NCI-H1694 (cell line): ENCODE data around the gene KRT5.

Source experiments
- DNase-seq: peaks from one replicate; lab custom pipeline; 2025; lab: John Stamatoyannopoulos, UW

KRT5 gene

GRCh38 chr12:52519826-52520662 lies at the start of gene KRT5:
TSS of gene KRT5 (minus strand) at chr12:52520394. CDS start at chr12:52520296, 98 bp downstream.
- no peak for DNase-seq

DNA sequence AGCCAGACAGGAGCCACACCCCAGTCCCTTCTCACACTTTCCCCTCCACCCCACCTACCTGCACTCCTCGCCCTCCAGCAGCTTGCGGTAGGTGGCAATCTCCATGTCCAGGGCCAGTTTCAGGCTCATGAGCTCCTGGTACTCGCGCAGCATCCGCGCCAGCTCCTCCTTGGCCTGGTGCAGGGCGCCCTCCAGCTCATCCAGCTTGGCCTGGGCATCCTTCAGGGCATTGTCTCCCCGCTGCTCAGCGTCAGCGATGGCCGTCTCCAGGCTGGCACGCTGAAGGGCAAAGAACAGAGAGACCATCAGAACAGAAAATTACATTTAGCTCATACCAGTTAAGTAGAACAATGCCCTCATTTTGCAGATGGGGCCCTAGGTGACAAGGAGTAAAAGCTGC lies 47.9 kb upstream of the KRT5 start:
- no peak for DNase-seq

GRCh38 chr12:52566847-52567291 lies 46.7 kb upstream of the KRT5 start:
- DNase-seq: peak; percentile 23

GRCh38 chr12:52564582-52564981 lies 44.4 kb upstream of the KRT5 start:
- DNase-seq: no peak

DNA sequence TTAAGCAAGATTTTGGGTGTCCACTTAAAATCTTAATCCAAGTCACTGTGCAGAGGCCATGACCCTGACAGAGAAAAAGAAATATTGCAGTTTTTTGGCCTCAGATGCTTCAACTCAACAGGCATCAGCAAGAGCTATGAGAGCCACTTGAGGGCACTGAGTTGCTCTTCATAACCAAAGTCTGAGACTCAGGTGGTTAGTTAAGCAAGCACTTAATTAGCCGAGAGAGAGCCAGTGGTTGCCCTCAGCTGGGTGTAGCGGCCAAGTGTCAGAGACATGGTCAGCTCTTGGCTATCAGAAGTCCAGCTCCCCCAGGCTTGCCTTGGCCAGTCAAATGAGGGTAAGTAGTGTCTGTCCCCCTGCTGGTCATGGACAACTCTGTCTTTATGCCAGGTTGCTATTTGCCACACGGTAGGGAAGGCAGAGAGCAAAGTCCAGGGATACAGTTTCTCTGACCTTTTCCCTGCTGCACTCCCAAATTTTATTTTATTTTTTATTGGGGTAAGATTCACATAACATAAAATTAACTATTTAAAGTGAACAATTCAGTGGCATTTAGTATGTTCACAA lies 41.8 kb upstream of the KRT5 start:
- DNase-seq: no peak

DNA sequence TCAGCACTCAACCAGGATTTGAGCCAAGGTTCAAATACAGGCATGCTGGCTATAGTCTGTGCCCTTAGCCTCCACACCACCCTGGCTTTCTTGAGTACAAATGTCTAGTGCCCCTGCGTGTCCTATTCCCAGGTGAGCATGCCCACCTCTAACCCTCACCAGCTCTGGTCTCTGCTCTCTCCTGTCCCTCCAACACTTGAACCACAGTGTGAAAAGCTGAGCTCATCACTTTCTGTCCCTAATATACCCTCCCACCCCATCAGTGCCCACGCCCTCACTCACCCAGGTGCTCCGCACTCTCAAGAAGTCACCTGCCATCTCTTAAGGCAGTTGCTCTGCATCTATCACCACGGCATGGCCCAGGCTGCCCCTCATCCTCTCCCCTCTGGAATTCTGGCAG lies 39.8 kb upstream of the KRT5 start:
- DNase-seq: no peak

DNA sequence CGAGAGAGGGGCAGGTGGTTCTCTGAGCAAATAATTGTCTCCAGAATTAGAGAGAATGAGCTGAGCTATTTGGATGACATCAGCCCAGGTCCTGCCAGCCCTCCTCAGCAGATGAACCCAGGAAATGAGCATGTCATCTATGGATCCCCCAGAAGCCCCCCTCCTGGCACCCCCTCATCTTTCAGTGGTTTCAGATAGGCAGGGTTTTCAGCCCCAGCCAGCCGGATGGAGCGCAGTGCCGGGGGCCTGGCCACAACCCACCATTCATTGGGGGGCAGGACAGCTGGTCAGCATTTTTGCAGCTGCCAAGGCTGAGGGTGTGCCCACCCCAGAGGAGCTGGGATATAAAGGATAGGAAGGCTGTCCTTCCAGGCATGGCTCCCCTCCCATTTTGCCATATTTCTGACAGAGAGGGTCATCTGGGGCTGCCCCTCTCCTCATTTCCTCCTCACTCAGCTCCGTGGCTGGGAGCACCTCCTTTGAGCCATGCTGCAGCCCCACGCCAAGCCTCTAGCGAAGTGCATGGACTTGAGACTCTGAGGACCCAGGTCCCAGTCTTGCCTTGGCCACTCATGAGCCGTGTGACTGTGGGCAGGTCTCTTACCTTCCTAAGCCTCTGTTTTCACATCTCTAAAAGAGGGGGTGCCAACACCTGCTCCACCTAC lies 38.7 kb upstream of the KRT5 start:
- DNase-seq: no peak

DNA sequence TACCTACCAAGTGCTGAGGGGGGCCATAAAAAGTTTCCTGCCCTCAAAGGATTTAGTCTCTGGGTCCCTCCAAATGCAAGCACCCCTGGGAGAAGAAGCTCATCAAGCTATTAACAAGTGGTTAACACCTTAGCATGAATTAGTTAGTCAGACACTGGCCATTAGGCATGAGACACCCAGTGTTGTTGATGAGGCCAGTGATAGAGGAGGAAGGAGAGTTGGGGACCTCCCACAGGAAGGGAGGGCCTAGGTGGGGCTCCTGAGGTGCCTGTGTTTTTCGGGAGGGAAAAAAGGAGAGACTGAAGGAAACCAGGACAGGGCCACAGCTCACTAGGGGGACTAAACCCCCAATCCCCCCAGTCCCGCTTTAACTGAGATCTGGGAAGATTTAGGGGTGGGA lies 37.3 kb upstream of the KRT5 start:
- no peak for DNase-seq

DNA sequence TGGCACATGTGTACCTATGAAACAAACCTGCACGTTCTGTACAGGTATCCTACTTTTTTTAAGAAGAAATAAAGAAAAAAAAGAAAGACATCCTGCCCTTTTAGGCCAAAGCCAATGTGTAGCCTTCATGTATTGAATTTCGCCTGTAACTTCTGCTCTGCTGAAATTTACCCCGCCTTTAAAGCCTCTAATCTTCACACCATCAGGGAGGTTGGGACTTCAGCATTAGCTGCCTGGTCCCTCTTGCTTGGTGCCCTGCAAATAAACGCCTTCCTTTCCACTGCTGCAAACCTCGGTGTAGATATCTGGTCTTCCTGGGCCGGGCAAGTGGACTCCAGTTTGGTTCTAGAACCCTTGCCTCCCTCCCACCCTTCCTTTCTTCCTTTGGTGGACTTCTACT lies 35.4 kb upstream of the KRT5 start:
- DNase-seq: no peak

DNA sequence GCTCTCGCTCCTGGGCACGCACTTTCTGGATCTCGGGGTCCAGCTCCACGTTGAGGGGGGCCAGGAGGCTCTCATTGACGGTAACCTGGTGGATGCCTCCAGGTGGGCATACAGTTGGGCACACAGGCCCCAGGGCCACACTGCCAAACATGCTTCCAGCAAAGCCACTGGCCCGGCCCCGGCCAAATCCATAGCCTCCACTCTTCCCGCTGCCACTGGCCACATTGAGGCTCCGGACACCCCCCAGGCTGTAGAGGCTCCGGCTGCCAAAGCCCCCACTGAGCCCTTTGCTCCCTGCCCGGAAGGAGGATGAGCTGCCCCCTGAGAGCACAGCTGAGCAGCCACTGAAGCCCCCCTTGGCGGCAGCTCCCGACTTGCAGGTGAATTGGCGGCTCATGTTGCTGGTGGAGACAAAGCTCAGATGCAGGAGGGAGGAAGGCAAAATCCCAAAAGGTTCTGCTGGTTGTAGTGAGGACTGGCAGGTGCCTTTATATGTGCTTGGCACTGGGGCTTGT lies 32.5 kb upstream of the KRT5 start, which contains the start of gene KRT71:
TSS of gene KRT71 (minus strand) at position 465 of the 515 bp plus-strand sequence. CDS start at position 397, 68 bp downstream.
- DNase-seq: no peak

DNA sequence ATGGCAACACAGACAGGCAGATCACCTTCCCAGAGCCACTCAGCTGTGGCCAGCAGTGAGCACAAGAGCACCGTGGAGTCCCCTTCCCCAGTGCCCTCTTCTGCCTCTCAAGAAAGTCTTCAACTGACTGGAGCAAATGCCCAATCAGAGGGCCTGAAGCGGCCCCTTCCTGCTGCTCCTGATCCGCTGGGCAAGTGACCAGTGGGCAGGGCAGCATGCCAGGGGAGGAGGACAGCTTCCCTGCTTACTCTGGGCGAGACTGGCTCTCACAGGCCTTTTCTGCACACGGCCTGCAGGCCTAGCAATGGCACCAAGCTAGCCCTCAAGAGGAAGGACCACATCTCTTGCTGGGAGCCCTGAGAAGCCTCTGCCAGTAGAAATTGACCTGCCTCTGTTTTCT lies 31.9 kb upstream of the KRT5 start:
- DNase-seq: no peak

GRCh38 chr12:52551216-52551865 lies 31.1 kb upstream of the KRT5 start:
- DNase-seq: no peak

GRCh38 chr12:52546126-52546525 lies 25.9 kb upstream of the KRT5 start:
- DNase-seq: no peak

- DNase-seq: no peak
Observed at GRCh38 chr12:52543985-52544883, 24.0 kb upstream of the KRT5 start.

DNA sequence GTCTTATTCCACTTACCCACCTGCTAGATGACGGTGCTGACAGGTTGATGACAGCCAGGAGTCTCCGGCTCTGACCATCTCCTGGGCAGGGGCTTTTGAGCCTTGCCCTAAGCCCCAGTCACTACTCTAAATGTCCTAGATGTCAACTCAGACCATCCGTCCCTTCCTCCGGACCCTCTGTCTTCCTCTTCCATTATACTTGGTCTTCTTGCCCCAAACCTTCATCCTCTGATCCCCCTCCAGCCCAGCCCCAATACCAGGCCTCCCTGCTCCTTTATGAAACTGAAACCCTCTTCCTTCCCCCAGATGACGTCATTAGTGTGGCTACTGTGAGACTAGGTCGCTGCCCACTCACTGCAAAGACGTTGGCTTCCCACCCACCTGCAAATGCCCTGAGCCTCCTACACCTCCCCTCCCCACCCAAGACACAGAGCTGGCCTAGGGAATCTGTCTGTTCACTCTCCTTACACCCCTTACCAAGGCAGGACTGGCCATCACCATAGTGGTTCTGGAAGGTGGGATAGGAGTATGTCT lies 22.7 kb upstream of the KRT5 start:
- no peak for DNase-seq

DNA sequence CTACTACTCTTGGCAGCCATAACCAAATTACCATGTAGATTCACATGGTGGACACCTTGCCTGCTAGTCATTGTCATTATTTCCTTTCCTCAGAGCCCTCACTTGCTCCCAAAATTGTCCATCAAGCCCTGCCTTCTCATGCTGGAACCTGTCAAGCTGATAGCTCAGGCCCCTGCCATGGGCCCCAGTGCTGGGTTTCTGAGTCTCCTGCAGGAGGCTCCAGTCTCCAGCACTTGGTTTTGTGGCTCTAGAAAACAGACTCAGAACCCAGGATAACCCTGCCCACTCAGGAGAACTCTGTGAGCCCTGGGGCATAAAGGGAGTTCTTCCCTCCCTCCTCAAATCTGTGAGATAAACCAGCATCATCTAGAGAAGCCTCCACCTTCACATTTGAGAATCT lies 22.0 kb upstream of the KRT5 start:
- no peak for DNase-seq

GRCh38 chr12:52541709-52542108 lies 21.5 kb upstream of the KRT5 start:
- no peak for DNase-seq

DNA sequence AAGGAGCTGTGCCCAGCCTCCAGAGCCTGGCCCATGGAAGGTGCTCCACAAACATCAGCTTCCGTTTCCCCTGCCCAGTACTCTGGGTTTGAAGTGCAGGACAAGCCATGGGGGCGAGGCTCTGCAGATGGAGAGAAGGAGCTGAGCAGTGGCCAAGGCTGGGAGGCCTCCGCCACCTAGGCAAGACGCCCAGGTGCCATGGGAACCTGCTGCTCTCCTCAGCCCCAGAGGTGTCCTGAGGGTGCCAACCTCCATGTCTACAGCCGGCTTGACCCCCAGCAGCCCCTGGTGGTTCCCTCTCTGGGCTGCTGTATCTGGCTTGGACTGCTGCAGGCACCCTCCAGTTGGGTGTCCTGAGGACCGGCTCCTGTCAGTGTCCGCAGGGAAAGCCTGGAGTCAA lies 20.3 kb upstream of the KRT5 start:
- no peak for DNase-seq

DNA sequence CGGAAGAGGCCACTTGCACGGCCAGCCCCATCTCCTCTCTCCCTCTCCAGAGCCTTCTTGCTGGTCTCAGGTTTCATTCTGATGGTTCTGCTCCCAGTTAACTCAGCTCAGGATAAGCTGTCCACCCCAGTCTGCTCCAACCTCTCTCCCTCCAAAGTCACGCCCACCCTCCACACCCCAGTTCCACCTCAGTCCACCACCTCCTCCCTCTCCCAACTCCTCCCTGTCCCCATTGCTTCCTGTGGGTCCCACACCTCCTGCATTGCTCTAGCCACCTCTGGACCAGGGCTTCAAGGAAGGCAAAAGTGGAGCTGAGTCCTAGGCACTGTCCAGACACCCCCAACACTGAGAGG lies 19.6 kb upstream of the KRT5 start:
- DNase-seq: no peak

DNA sequence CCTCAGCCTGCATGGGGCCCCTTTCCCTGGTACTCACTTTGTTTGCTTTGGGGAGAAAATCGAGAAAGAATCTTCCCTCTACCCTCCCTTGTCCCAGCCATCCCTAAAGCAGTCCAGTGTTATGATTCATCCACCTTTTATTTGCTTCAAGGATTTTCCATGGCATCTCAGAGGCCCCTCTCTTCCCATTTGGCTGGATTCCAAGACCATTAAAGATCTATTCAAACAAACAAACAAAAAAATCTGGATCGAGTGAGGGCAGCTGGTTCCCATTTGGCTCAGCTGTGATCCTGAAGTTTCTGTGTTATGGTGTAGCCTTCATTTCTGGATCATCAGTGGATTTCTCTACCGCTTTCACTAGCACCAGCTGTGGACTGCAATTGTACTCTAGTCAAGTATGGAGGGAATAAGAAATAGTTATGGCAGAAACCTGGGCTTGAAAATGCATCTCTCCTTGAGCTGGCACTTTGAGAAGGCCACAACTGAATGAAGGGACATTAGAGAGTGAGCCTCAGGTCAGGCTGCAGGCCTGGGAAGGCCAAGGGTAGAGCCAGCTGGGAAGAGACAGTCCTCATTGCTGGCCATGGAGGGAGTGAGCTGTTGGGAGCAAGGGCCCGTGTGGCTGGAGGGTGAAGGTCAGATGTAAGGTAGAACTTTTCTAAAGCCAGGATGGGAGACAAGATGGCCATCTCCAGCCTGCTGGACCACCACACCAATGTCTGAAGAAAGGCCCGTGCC lies 19.1 kb upstream of the KRT5 start:
- peak; percentile 37 for DNase-seq
